ENCODE results near the gene ITPKA. TPM values are rescaled to one million over a fixed set of nuclear protein-coding genes. Genes with fewer than 3 reads are reported as not detected.

Gene ITPKA
- total RNA-seq, 1 donor from 2014 or later = 0.16 TPM

DNA sequence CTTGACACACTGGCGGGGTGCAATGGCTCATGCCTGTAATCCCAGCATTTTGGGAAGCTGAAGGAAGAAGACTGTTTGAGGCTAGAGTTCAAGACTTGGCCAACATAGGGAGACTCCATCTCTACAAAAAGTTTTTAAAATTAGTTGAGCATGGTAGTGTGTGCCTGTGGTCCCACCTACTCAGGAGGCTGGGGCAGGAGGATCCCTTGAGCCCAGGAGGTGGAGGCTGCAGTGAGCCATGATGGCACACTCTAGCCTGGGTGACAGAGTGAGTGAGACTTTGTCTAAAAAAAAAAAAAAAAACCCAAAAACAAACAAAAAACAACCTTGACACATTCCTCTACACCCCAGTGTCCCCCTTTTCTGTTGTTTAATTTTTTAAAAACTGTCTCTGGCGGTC lies 4.0 kb upstream of the ITPKA start:
- DNase-seq (ENCODE audit: low spot score) = no peak

DNA sequence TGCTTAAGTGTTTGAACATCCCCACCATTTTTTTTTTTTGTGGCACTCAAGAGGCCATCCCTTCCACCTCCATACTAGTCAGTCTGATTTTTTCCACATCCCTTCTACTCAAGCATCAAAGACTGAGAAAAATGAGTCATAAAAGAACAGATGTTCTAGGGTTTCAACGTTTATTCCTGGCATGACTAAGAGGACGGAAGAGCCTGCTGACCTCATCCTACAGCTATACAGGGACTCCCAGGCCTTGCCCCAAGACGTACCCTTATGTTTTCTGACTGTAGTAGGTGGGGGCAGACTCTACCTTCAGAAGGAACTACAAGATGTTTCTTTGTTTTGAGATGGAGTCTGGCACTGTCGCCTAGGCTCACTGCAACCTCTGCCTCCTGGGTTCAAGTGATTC lies 3.3 kb upstream of the ITPKA start:
- no peak for DNase-seq (ENCODE audit: low spot score)

GRCh38 chr15:41491889-41492288 lies 1.8 kb upstream of the ITPKA start:
- no peak for DNase-seq (ENCODE audit: low spot score)

DNA sequence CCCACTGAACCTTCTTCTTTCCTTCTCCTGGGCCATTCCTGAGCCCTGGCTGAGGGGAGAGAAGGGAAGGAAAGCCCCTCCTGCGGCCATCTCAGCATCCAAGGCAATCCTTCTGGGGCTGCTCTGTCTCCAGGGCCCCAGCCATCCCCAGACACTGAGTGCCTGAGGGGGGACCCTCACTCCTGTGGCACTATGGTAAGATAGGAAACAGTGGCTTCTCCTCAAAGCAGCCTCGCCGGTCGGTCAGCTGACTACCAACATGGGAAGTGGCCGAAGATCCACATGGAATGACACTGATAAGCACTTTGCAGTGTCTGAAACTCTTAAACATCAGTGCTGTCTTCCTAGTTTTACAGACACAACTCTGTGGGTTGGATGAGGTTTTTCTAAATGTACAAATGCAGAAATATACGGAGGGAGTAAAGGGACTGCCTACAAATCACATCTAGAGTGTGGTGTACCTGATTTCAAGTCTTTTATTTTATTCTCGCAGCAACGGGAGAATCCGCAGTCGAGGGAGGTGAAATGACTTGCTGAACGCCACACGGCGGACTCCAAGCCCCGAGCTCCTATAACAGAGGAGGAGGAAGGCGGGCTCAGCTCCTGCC lies 973 bp upstream of the ITPKA start:
- no peak for DNase-seq (ENCODE audit: low spot score)

- no peak for DNase-seq (ENCODE audit: low spot score)
These were observed 172 bp downstream of the ITPKA start for GRCh38 chr15:41493902-41494189.

- no peak for DNase-seq (ENCODE audit: low spot score)
These were observed 682 bp downstream of the ITPKA start for GRCh38 chr15:41494190-41494921.

- DNase-seq (ENCODE audit: low spot score) = no peak
These were observed 1.5 kb downstream of the ITPKA start for GRCh38 chr15:41494922-41495735.

GRCh38 chr15:41495736-41496599 lies 2.3 kb downstream of the ITPKA start:
- DNase-seq (ENCODE audit: low spot score) = no peak

GRCh38 chr15:41498657-41499056 lies 5.0 kb downstream of the ITPKA start:
- DNase-seq (ENCODE audit: low spot score) = no peak

DNA sequence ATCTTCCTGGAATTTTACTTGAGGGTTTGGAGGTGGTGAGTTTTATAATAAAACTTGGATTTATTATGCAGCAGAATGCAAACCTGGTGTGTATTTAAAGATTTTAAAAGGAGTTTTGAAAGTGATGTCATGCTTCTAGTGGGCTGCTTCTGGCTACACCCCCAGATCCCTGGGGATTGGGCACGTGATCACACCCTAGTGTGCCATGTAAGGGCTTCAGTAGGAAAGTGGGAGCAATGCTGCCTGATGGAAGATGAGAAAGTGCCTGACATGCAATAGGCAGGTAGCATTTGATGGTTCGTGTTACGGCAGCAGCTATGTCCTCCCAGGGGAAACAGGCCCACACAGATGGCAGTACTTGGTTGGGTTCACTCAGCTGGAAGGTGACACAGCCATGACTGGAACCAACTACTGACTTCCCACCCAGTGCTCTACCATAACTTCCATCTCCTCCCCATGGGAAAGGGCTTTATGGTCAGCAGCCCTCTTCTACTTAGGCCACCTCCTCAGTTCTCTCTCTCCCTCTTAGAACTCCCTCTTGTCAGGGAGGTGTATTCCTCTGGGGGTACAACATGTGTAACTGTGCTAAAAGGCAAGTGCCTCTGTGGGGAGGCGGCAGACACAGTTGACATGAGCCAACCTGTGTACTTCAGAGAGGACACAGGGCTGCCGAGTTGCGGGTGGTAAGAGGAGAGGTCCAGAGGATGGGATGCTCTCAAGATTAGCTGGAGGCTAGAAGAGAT lies 5.6 kb downstream of the ITPKA start:
- DNase-seq (ENCODE audit: low spot score) = no peak

GRCh38 chr15:41501191-41501917 lies 7.7 kb downstream of the ITPKA start:
- no peak for DNase-seq (ENCODE audit: low spot score)

- DNase-seq (ENCODE audit: low spot score) = no peak
These were observed 8.5 kb downstream of the ITPKA start for GRCh38 chr15:41501931-41502794.

- no peak for DNase-seq (ENCODE audit: low spot score)
These were observed 9.4 kb downstream of the ITPKA start for GRCh38 chr15:41502795-41503668.

- DNase-seq (ENCODE audit: low spot score) = no peak
These were observed 10.0 kb downstream of the ITPKA start for GRCh38 chr15:41503669-41504010.

- no peak for DNase-seq (ENCODE audit: low spot score)
These were observed 11.2 kb downstream of the ITPKA start for GRCh38 chr15:41504751-41505492.

DNA sequence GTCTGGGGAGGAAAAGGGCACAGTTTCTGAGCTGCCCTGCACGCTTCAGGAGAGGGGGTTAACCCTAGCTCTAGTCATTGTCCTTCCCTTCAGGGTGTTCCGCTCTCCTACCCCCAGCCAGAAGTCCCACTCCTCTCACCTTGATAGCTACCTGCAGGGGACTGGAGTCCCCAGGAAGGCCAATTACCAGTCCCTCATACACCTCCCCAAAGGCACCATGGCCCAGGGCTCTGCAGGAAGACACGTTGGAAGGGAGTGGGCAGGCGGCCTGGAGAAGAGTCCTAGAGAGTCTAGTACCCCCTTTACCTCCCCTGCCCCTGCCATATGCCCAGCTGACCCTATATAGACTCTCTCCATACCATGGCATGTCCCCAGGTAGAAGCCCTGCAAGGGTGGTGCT lies 12.1 kb downstream of the ITPKA start:
- DNase-seq (ENCODE audit: low spot score) = no peak

- DNase-seq (ENCODE audit: low spot score) = no peak
These were observed 13.2 kb downstream of the ITPKA start for GRCh38 chr15:41506796-41507341.

All from mesenteric fat pad (tissue), 1 donor.